NT2/D1 (cell line): ENCODE results near the gene SINHCAF.

Source experiments
- SUZ12 ChIP-seq: IDR thresholded peaks from 2 replicates; pipeline ENCODE4 v1.6.1; 2011; ENCODE audit not compliant: insufficient read length, insufficient read depth; ENCODE audit errors: extremely low read depth
- YY1 ChIP-seq: IDR thresholded peaks from 2 replicates; pipeline ENCODE4 v1.6.1; 2011; ENCODE audit not compliant: insufficient read length, insufficient read depth
- ZNF274 ChIP-seq: IDR thresholded peaks from 2 replicates; pipeline ENCODE4 v1.6.1; 2011; ENCODE audit warnings: mild to moderate bottlenecking, low read depth, low read length

GRCh38 chr12:31312431-31312830 lies 13.5 kb downstream of the SINHCAF start:
- TF ChIP-seq SUZ12 (no peak), ZNF274 (no peak), YY1 (no peak)
